Left cardiac atrium (tissue), 4 donors: ENCODE data around the gene PPP1R3F. TPM values are rescaled to one million over a fixed set of nuclear protein-coding genes. Genes with fewer than 3 reads are reported as not detected.

Experiments
- ATAC-seq, 2 donors: fragments of 200-7000 bp; cut with Tn5 transposase; one replicate each; pipeline ENCODE4 v1.9.1; 2020; ENCODE audit warnings: mild to moderate bottlenecking in 2 of 2, moderate library complexity in 2 of 2
- DNase-seq: peaks from one replicate; pipeline ENCODE4 v3.0.0-alpha.2; 2020
- intact Hi-C, 2 donors: fragments of 100-400 bp; cut with DNase I; formaldehyde crosslinking; loops; one replicate each; pipeline versions ENCODE4 v1.14.1 to v1.15.1; 2022 to 2023
- total RNA-seq, 2 donors: library from RNA; stranded (reverse); fragmentation: NEBNext Ultra II Directional; extraction: Animal tissue kit (Norgen Biotek cat#: 25700); gene quantifications; one replicate each; pipeline ENCODE4 v1.2.1, GENCODE V29; 2021
- donor health status: DM: no; HTN: yes; CAD: no.
- donor health status: DM: no; HTN: yes; CAD: no; lungs with severe emphysema.
- donor health status: DM: yes; HTN: yes; CAD: no.
- donor health status: Dilated cardiomyopathy.

PPP1R3F gene
- total RNA-seq, 2 donors from 2014 or later: 17.5 to 22.5 TPM

- DNase-seq (peak; percentile 97), ATAC-seq (peak; percentile 94 to 97)
- intact Hi-C loops: no loop called here
Measured at GRCh38 chrX:49269010-49269766, 405 bp upstream of the PPP1R3F start.

GRCh38 chrX:49270249-49270921, 792 bp downstream of the PPP1R3F start:
- DNase-seq (no peak), ATAC-seq (no peak)
- intact Hi-C loops: loop anchor here in 1 of 2 donors (10.0 kb wide), 1 partner anchor 116 kb away; no protein-coding TSS in a partner anchor

GRCh38 chrX:49271341-49271740, 1.7 kb downstream of the PPP1R3F start:
- intact Hi-C loops: loop anchor here in 1 of 2 donors (10.0 kb wide), 1 partner anchor 117 kb away; no protein-coding TSS in a partner anchor
- no peak for ATAC-seq

GRCh38 chrX:49272421-49272820, 2.8 kb downstream of the PPP1R3F start:
- ATAC-seq: no peak
- DNase-seq: no peak
- intact Hi-C loops: loop anchor here in 1 of 2 donors (10.0 kb wide), 1 partner anchor 118 kb away; no protein-coding TSS in a partner anchor

More at GRCh38 chrX:49271341-49271740, 1.7 kb downstream of the PPP1R3F start:
- DNase-seq: no peak

- no peak for DNase-seq
- intact Hi-C loops: loop anchor here in 1 of 2 donors (10.0 kb wide), 1 partner anchor 118 kb away; no protein-coding TSS in a partner anchor
- ATAC-seq: no peak
Measured at GRCh38 chrX:49273181-49273727, 3.7 kb downstream of the PPP1R3F start.

GRCh38 chrX:49276207-49276606, 6.6 kb downstream of the PPP1R3F start:
- no peak for ATAC-seq
- DNase-seq: no peak
- intact Hi-C loops: loop anchor here in 1 of 2 donors (10.0 kb wide), 1 partner anchor 121 kb away; no protein-coding TSS in a partner anchor

- ATAC-seq (peak; percentile 19 to 55), DNase-seq (no peak)
- intact Hi-C loops: loop anchor here in 1 of 2 donors (10.0 kb wide), 1 partner anchor 122 kb away; no protein-coding TSS in a partner anchor
Measured at GRCh38 chrX:49276671-49277534, 7.3 kb downstream of the PPP1R3F start.

GRCh38 chrX:49277535-49277830, 7.9 kb downstream of the PPP1R3F start:
- DNase-seq: no peak
- intact Hi-C loops: loop anchor here in 1 of 2 donors (10.0 kb wide), 1 partner anchor 123 kb away; no protein-coding TSS in a partner anchor
- no peak for ATAC-seq

- DNase-seq: no peak
- intact Hi-C loops: loop anchor here in 1 of 2 donors (10.0 kb wide), 1 partner anchor 123 kb away; no protein-coding TSS in a partner anchor
Measured at GRCh38 chrX:49278081-49278480, 8.5 kb downstream of the PPP1R3F start.

GRCh38 chrX:49282647-49283011, 13.0 kb downstream of the PPP1R3F start:
- DNase-seq: no peak
- intact Hi-C loops: no loop called here
- ATAC-seq: peak; percentile 72 to 82

More at GRCh38 chrX:49278081-49278480, 8.5 kb downstream of the PPP1R3F start:
- no peak for ATAC-seq

- no peak for ATAC-seq
- intact Hi-C loops: no loop called here
- DNase-seq: no peak
Measured at GRCh38 chrX:49284212-49284611, 14.6 kb downstream of the PPP1R3F start.

GRCh38 chrX:49286136-49286535, 16.5 kb downstream of the PPP1R3F start:
- intact Hi-C loops: no loop called here
- ATAC-seq (no peak), DNase-seq (no peak)

- no peak for DNase-seq
- ATAC-seq: no peak
- intact Hi-C loops: no loop called here
Measured at GRCh38 chrX:49286581-49286980, 17.0 kb downstream of the PPP1R3F start.

- DNase-seq: no peak
- intact Hi-C loops: no loop called here
- ATAC-seq: no peak
Measured at GRCh38 chrX:49287665-49288064, 18.1 kb downstream of the PPP1R3F start.

GRCh38 chrX:49290215-49290614, 20.6 kb downstream of the PPP1R3F start:
- intact Hi-C loops: no loop called here
- no peak for ATAC-seq

GRCh38 chrX:49291615-49292337, 22.2 kb downstream of the PPP1R3F start:
- ATAC-seq (peak; percentile 77 to 79), DNase-seq (peak; percentile 60)
- intact Hi-C loops: no loop called here

More at GRCh38 chrX:49290215-49290614, 20.6 kb downstream of the PPP1R3F start:
- DNase-seq: no peak

- intact Hi-C loops: no loop called here
- no peak for ATAC-seq
- no peak for DNase-seq
Measured at GRCh38 chrX:49292400-49293362, 23.1 kb downstream of the PPP1R3F start.
